Activated gamma-delta T cell treated with anti-CD3 and anti-CD28 coated beads, Interleukin-2, amount 50 U/mL, for 16 hours (primary cell): ENCODE results near the gene ANKRD42.
"Not testable (repeated sequence)": the region's sequence is repeated elsewhere in the genome, so short reads cannot be mapped to it uniquely, and the experiment has no call there.

Experiments
- DNase-seq: peaks from one replicate; pipeline ENCODE4 v3.0.0-alpha.2; 2020; ENCODE audit warnings: low read depth

ANKRD42 gene

DNA sequence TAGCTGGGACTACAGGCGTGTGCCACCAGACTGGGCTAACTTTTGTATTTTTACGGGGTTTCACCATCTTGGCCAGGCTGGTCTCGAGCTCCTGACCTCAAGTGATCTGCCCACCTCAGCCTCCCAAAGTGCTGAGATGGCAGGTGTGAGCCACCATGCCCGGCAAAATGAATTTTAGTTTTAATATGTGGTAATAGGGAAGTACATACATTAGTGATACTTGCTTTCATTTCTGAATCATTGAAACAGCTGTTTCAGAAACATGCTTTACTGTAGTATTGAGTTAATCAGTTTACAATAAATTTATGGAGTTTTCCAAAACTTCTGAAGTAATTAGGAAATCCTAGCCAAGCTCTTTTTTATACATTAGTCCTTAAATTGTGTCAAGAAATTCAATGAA lies 21.0 kb upstream of the ANKRD42 start:
- DNase-seq: no peak

DNA sequence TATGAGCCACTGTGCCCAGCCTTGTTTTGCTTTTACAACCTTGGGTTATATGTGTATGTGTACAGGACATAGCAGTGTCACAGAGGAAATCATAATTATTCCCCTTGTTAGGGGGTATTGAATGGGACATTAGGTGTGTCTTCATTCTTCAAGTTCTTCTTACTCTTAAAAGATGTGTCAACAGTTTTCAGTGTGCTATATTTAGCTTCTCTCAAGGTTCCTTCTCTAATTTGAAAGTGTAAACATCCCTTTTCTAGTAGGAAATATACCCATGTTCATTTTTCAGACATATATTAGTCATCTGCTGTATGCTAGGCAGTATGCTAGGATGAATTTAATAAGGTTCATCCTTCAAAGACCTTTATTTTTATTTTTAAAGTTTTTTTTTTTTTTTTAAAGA lies 19.5 kb upstream of the ANKRD42 start:
- no peak for DNase-seq

DNA sequence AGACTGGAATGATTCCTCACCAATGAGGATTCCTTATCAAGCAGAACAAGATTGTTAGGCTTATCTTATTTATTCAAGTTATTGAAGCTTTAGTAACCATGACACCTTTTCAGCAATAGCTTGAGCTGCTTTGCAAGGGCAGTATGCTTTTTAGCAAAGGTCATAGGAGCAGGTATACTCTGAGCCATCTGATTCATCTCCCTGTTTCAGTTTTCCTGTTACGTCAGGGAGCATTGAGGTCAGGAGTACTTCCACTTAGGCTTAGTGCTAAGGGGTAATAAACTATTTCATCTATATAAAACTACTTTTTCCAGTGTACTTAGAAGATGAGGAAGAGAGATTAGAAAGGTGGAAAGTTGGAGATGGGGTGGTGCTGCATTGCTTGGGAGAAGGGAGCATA lies 17.7 kb upstream of the ANKRD42 start:
- DNase-seq: no peak

DNA sequence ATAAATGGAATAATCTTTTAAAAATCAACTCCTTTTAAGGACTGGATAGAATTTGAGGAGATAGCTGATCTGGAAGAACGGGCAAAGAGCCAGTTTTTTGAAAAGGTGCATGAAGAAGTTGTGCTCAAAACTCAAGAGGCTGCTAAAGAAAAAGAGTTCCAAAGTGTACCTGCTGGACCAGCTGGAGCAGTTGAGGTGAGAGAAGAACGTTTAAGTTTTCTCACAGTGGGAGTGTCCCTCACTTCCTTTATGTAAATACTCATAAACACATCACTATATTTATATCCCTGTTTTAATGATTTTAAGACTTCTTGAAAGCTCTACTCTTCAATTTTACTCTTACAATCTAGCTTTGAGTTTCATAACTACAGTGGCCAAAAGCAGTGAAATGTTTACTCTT lies 11.7 kb upstream of the ANKRD42 start:
- no peak for DNase-seq

DNA sequence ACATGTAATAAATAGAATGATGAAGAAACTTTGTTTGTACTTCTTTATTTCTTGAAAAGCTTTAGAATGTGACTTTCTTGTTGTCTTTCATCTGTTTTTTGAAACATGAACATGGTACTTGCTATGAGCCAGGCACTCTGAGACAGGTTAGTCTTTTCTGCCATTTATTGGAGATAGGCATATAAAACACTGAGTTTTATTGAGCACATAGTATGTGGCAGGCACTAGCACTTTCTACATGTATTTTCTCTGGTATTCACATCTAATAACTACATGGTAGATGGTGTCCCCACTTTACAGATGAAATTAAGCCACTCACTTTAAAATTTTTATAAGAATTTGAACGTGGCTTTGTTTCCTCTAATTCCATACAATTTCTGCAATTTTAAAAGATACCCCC lies 7.7 kb upstream of the ANKRD42 start:
- no peak for DNase-seq

DNA sequence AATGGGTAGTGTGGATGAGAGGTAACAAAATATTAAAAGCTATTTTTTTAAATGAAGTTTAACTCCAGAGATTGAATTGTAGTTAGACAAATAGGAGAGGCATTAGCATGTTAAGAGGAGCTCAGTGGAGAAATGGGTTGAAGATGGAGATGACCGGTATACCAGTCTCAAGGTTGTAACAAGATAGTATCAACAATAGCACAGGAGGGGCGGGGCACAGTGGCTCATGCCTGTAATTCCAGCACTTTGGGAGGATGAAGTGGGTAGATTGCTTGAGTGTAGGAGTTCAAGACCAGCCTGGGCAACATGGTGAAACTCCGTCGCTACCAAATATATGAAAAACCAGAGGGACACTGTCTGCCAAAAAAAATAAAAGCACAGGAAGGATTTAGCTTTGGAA lies 6.0 kb upstream of the ANKRD42 start:
- no peak for DNase-seq

DNA sequence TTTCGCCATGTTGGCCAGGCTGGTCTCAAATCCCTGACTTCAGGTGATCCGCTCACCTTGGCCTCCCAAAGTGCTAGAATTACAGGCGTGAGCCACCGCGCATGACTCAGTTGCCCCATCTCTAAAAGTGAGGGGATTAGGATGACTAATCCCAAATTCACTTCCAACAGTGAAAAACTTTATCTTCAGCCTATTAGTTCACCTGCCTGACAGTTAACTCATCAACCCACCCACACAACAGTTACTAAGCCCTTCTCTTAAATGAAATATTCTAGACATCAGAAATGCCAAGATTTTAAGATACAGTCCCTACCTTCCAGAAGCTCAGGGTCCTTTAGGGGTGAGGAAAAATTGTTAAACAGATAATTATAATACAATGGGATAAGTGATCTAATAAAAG lies 2.0 kb upstream of the ANKRD42 start:
- no peak for DNase-seq

DNA sequence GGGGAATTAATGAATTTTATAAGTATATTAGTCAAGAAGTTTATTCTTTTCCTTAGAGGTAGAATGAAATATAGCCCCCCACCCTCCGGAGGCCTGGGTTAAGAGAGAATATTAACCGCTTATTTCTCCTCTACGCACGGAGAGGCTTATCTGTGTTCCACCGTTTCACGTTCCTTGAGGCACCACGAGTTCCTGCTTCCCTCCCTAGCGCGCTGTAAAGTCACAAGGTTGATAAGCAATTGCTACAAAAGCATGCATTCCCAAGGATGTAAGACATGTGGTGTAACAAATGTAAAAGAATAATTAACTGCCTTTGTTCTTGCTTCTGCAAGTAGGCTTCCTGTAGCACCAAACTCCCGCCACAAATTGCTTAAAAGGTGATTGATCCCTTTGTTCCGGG lies 1.5 kb upstream of the ANKRD42 start:
- no peak for DNase-seq

DNA sequence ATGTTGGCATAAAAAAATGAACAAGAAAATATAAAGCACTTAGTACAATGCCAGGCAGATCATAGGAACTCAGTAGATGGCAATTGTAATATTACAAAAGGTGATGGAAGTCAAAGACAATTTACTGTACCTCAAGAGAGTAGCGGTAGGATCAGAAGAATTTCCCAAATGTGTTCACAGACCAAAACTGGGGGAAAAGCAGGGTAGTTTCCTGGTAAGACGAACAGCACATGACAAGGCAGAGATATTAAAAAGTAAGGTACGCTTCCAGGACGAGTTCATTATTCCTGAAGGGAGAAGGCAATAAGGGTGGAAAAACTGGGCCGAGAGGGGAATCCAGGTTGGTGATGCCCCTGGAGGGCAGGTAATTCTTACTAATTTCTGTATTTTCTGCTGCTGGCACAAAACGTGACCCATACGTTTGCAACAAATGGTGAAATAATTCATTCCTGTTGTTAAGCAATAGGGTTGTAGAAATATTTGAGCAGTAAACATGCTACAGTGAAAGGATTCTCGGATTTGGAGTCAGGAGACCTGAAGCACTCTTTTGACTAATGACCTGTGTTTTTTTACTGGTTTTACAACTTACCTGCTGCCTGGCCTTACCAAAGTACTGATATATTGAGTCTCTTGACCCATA lies 786 bp upstream of the ANKRD42 start:
- DNase-seq: no peak

DNA sequence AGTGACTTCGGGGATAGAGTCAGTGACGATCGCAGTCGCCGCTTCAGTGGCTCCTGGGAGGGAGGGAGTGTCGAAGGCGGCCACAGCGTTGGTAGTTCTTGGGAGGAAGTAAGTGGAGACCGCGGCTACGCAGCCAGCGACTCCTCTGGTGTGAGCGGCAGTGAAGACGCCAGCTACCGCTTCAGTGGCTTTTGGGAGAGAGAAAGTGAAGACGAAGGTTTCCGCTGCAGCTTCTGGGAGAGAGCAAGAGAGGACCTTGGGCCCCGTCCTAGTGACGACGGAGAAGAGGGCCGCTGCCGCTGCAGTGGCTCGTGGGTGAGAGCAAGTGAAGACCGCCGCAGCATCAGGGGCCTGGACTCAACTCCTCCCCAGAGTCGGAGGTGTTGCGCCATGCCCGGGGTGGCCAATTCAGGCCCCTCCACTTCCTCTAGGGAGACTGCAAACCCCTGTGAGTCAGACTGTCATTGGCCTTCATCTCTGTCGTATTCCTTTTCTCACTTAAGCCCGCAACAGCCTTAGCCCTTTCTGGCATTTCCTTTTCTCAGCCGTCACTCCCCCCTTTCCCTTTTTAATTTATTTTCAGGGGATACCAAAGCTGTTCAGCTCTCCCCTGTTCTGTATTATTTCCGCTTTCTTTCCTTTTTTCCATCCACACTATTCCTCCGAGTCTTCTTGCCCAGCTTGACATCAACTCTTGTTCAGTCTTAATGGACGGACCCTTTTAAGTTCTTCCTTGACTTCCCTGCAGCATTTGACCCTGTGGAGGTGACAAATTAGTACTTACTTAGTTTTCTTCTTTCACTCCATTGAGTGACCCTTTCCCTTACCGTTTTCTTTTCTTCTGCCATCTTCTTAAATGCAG lies 1.0 kb downstream of the ANKRD42 start:
- DNase-seq: peak; percentile 41

DNA sequence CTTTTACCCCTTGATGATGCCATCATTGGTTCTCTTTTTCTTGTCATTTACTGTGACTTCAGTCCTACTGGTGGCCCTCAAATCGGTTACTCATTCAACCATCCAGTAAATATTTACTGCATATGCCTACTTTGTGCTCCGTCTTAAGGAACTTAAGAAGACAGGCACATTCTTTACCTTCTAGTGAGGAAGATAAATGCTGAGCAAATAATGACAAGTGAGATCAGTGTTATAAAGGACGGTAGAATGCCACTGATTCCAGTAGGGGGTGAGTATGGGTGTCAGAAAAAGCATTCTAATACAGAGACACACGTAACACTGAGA lies 1.6 kb downstream of the ANKRD42 start:
- no peak for DNase-seq

DNA sequence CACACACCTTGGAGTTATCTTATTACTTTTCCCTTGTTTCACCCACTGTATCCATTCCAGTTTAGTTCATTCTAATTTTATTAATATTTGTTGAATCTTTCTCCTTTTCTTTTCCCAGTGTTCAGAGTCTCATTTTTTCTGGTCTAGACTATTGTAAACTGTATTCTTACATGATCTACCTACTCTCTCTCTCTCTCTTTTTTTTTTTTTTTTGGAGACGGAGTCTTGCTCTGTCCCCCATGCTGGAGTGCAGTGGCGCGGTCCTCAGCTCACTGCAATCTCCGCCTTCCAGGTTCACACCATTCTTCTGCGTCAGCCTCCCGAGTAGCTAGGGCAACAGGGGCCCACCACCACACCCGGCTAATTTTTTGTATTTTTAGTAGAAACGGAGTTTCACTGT lies 2.1 kb downstream of the ANKRD42 start:
- DNase-seq: no peak

DNA sequence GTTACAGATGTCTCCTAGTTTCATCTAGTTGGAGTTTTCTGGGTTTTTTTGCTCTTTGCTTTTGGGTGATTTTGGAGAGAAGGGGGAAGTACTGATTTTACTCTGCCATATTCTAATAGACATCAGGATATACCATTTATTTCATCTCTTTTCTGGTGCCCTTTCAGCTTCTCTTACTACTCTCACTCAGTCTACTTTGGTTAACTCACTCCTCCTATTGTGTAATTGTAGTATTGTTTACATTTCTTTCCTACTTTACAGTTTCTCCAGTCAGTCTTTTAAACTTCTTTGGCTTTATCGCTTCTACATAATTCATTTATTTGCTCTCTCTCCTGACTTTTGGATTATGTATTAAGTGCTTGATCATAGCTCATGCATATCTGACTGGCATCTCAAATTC lies 6.5 kb downstream of the ANKRD42 start:
- DNase-seq: no peak

DNA sequence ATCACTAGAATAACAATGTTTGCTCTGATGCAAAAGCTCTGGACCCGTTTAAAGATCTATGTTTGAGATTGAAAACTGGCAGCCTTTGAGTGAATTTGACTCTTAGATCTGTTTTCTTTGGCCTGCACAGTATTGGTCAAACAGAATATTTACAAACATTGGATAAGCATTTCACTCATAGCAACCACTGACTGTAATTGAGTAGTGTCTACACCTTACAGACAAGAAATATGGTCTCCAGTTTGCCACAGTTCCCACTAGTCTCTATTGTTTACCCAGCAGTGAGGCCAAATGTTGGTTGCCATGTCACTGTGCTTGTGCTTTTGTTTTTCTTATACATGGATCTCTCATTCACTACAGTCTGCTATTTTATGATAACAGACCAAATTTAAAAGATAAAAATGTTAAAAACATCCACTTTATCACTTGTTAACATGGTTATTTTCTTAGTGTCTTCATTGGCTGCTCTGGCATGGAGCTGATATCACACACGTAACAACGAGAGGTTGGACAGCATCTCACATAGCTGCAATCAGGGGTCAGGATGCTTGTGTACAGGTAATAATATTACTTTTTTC lies 12.2 kb downstream of the ANKRD42 start:
- DNase-seq: no peak

DNA sequence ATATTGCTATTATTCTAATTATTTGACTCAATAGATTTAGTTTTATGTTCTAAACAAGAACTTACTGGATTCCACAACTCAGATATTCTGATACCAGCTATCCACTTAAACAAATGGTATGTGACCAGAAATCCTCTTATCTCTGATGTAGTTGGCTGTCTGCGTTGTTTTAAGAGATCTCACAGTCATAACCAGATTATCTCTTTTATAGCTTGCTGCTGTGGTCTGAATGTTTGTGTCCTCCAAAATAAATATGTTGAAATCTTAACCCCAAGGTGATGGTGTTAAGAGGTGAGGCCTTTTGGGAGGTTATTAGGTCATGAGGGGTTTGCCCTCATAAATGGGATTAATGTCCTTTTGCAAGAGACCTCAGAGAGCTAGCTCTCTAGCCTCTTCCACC lies 12.7 kb downstream of the ANKRD42 start:
- DNase-seq: no peak

DNA sequence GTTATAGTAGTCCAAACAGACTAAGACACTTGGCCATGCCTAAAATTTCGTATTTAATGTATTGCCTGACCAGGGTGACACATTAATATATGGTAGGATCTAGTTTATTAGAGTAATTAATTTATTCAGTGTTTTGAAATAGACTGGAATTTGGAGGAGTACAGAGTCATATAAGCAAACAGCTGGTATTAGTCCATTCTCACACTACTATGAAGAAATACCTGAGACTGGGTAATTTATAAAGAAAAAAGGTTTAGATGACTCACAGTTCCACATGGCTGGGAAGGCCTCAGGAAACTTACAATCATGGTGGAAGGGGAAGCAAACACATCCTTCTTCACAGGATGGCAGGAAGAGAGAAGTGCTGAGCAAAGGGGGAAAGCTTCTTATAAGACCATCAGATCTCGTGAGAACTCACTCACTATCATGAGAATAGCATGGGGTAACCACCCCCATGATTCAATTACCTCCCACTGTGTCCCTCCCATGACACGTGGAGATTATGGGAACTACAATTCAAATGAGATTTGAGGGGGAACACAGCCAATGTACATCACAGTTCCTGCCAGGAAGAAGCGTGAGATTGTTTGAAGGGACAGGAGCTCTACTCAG lies 13.4 kb downstream of the ANKRD42 start:
- DNase-seq: not testable (repeated sequence)

DNA sequence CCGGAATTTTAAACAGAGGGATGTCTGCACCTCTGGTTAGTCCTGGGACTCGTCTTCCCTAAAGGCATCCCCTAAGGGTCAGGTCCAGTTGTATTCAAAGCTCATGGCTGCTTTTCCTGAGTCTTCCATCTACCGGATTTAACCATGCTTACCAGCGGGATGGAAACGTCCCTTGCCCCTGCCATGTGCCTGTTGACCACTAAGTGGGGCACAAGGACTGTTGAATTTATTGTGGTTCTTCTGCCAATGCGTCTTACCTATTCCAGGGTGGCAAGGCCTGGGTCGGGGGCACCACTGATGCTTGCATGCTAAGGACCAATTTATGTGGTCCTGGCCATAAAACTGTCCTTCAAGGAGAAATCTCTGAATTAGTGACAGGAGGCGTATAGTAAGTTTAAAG lies 25.6 kb downstream of the ANKRD42 start:
- DNase-seq: no peak

DNA sequence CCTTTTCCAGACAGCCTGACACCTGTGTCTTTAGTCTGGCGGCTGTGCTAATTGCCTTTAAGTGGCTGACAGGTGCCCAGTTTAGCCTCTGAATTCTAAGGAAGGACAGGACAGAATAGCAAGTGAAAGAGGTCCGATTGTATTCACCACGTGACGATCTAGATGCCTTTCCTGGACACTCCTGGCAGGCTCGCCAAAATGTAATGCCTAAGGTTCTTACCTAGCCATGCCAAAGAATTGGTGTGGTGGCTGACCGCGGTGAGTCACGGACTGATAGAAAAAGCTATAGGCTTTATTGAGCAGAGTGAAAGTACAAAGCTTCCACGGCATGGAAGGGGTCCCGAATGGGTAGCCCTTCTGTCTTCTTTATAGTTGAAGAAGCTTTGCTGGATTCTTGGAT lies 26.7 kb downstream of the ANKRD42 start:
- DNase-seq: no peak

DNA sequence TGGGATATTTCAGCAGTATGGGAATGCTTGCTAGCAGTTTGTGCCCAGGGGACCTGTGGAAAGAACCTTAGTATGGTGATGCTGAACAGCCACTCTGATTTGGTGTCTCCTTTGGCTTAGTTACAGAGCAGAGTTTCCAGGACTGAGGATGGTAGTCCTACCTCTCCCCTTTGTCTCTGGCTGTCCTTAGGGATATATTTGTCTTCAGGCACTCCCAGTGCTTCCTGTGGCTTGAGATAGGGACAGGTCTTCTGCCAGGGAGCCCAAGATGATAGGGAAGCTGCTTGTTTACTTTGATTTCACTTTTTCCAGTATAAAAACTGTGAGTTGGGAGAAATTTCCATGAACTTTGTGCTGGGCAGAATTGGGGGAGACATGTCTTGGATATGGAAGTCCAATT lies 28.2 kb downstream of the ANKRD42 start:
- no peak for DNase-seq

DNA sequence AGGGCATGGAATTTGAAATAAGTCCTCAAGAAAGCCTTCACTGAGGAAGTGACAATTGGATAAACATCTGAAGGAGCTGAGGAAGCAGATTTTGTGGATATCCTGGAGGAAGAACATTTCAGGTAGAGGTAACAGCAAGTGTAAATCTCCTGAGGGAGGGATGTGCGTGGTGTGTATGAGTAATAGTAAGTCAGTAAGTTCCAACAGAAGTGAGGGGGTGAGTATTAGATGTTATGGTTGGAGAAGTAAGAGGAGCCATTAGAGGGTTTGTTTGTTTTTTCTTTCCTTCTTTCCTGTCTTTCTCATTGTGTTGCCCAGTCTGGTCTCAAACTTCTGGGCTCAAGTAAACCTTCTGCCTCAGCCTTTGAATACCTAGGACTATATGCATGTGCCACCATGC lies 29.0 kb downstream of the ANKRD42 start:
- no peak for DNase-seq

DNA sequence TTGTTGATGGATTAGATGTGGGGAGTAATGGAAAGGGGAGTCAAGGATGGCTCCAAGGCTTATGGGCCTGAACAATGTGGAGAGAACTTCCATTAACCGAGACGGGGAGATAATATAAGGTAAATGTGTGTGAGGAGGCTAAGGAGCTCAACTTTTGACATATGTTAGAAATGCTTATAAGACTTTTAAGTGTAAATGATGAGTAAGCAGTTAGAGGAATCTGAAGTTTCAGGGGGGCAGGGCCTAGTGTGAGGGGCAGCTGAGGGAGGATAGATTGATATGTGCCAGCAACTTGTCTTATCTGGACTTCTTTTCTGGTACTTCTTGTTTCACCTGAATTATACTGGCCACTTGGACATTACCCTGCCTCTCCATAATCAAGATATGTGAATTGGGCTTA lies 29.9 kb downstream of the ANKRD42 start:
- no peak for DNase-seq

DNA sequence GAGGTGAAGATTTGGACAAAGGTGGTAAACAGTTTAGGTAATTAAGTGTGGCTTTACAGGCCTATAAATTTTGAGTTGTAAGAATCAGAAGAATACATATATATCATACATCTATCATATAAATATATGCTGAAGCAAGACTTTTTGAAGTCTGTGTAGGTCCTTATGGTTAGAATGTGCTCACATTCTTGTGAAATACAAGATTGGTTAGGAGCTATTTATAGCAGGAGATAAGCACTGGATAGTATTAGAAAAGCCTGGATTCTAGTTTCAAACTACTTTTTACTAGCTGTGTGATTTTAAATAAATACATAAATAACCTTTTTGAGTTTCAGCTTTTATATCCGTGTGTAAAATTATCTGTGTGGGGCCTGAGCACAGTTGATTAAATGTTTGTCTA lies 42.3 kb downstream of the ANKRD42 start:
- DNase-seq: no peak

DNA sequence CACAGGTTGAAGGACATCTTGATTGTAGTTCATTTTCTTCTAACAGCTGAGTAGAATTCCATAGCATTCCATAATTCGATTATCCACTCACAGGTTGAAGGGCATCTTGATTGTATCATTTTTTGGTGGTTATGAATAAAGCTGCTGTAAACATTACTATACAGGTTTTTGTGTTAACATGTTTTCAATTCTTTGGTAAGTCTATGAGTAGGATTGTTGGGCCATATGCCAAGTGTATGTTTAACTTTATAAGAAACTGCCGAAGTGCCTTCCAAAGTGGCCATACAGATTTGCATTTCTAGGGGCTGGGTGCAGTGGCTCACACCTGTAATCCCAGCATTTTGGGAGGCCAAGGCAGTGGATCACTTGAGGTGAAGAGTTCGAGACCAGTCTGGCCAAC lies 44.6 kb downstream of the ANKRD42 start:
- DNase-seq: no peak
